Panc1 (cell line): ENCODE results near the gene EDEM1. TPM values are rescaled to one million over a fixed set of nuclear protein-coding genes. Genes with fewer than 3 reads are reported as not detected.
"Not testable (repeated sequence)": the region's sequence is repeated elsewhere in the genome, so short reads cannot be mapped to it uniquely, and the experiment has no call there.

Experiments
- ATAC-seq: fragments of 200-7000 bp; cut with Tn5 transposase; 2 replicates; pipeline ENCODE4 v1.9.1; 2020; ENCODE audit warnings: mild to moderate bottlenecking, moderate library complexity
- BruUV-seq: library from RNA; stranded (reverse); fragments of 400-500 nt; replicated peaks from 2 replicates; lab custom pipeline; 2021; lab: Mats Ljungman, UMichigan
- CTCF ChIA-PET: fragments of 300-600 bp; sonication (Branson Sonifier 250); formaldehyde crosslinking; loops from one replicate; lab custom pipeline; 2022; ENCODE audit warnings: antibody characterized with exemption; lab: Charles Lee
- POLR2A ChIA-PET: fragments of 300-600 bp; sonication (Branson Sonifier 250); formaldehyde crosslinking; loops from one replicate; lab custom pipeline; 2022; ENCODE audit warnings: antibody characterized with exemption; lab: Charles Lee
- DNase-seq: peaks from one replicate; pipeline ENCODE4 v3.0.0-alpha.2; 2010; ENCODE audit warnings: low read depth, low spot score
- H3K27ac ChIP-seq: 2 replicates; pipeline ENCODE4 v1.5.1; 2011; ENCODE audit warnings: mild to moderate bottlenecking, low read length, inconsistent platforms
- H3K27me3 ChIP-seq: fragments of 200-500 bp; sonication (Bioruptor generic); 2 replicates; pipeline ENCODE4 v1.6.0; 2014; ENCODE audit warnings: low read length, inconsistent platforms; ENCODE audit not compliant: control insufficient read depth, insufficient read depth
- H3K36me3 ChIP-seq: fragments of 200-500 bp; sonication (Bioruptor generic); 2 replicates; pipeline ENCODE4 v1.5.1; 2014; ENCODE audit warnings: inconsistent platforms, mild to moderate bottlenecking, low read length, moderate library complexity; ENCODE audit not compliant: control insufficient read depth, insufficient read depth
- H3K4me1 ChIP-seq: 2 replicates; pipeline ENCODE4 v1.5.1; 2011; ENCODE audit warnings: inconsistent platforms, mild to moderate bottlenecking, low read length, moderate library complexity; ENCODE audit not compliant: control insufficient read depth, insufficient read depth
- H3K4me3 ChIP-seq, 2 experiments: 2 replicates each; pipeline ENCODE4 v1.5.1; 2011 to 2012; ENCODE audit warnings: low read depth in 2 of 2, low read length in 2 of 2, mild to moderate bottlenecking in 2 of 2, inconsistent platforms in 1 of 2, moderate library complexity in 1 of 2
- H3K9me3 ChIP-seq: fragments of 200-500 bp; sonication (Bioruptor generic); 2 replicates; pipeline ENCODE4 v1.5.1; 2014; ENCODE audit warnings: low read depth, mild to moderate bottlenecking, inconsistent platforms, low read length, moderate library complexity; ENCODE audit not compliant: control insufficient read depth, insufficient read depth
- POLR2AphosphoS5 ChIP-seq: IDR thresholded peaks from 2 replicates; pipeline ENCODE4 v1.6.1; 2012; ENCODE audit warnings: mild to moderate bottlenecking, low read depth, low read length, moderate library complexity
- SIN3A ChIP-seq: IDR thresholded peaks from 2 replicates; pipeline ENCODE4 v1.6.1; 2012; ENCODE audit warnings: low read depth, mild to moderate bottlenecking, low read length, moderate library complexity, borderline replicate concordance; ENCODE audit not compliant: insufficient read depth
- TCF7L2 ChIP-seq: IDR thresholded peaks from 2 replicates; pipeline ENCODE4 v1.6.1; 2011; ENCODE audit warnings: mild to moderate bottlenecking, low read depth, low read length, inconsistent platforms
- in situ Hi-C: cut with HindIII; loops from 2 replicates; pipeline ENCODE4 v1.10.0; 2016; ENCODE audit warnings: low sequenced_read_pairs, low pct_unique_long_range_greater_than_20kb
- intact Hi-C: fragments of 100-400 bp; cut with micrococcal nuclease; formaldehyde crosslinking; loops from one replicate; pipeline ENCODE4 v1.10.0; 2022; ENCODE audit not compliant: unreplicated experiment
- total RNA-seq: library from RNA; stranded (reverse); gene quantifications from one replicate; pipeline ENCODE4 v1.2.1, GENCODE V29; 2021; ENCODE audit not compliant: unreplicated experiment
- TF ChIP-seq, protein P1 (sequence below), 2 experiments: IDR thresholded peaks; 2 replicates each; pipeline ENCODE4 v1.6.1; 2011 to 2012; ENCODE audit warnings: low read depth in 2 of 2, control low read depth in 1 of 2, low read length in 1 of 2, mild to moderate bottlenecking in 1 of 2, moderate library complexity in 1 of 2; ENCODE audit not compliant: insufficient read depth in 1 of 2
- TF ChIP-seq, protein P2 (sequence below): fragments of 450-650 bp; IDR thresholded peaks from 2 replicates; pipeline ENCODE4 v1.5.1; 2017; ENCODE audit warnings: mild to moderate bottlenecking

EDEM1 gene
- total RNA-seq, 1 experiment from 2014 or later = 44.6 TPM

DNA sequence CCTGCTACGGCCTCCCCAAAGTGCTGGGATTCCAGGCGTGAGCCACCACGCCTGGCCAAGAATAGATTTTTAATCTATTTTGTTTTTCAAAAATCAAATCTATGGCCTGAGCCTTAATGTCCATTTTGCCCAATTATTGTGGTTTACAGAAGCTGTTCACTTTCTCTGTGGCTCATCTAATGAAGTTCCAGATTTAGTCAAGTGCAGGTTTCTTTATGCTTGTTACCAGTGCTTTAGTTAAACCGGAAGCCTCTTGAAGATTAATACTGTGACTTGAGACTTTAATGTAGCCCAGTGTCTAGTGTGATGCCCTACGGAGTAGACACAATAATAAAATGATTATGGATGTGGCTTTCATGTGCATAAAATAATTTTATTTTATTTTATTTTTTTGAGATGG, 16.5 kb upstream of the EDEM1 start:
- CTCF ChIA-PET = no interaction called here
- intact Hi-C loops = no loop called here

DNA sequence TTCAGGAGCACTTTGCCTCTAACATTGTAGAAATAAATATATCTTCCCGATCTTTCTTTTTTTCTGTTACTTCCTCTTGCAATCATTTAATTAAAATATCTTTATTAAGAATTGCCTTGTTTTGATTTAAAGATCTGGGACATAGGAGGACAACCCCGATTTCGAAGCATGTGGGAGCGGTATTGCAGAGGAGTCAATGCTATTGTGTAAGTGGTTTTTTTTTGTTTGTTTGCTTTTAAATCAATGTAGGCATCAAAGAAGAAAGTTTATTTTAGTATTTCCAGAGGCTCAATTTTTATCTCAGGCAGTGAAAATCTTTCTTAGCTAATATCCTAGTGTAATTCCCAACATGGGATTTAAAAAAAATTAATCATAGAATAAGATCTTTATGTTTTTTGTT, 15.5 kb upstream of the EDEM1 start:
- peaks cover 10% of the 10 kb centered on the region; the same call in 1 of the 2 replicates for H3K36me3 ChIP-seq
- H3K27me3 ChIP-seq = no peaks in the 10 kb centered on the region
- TF ChIP-seq, protein P1, sequence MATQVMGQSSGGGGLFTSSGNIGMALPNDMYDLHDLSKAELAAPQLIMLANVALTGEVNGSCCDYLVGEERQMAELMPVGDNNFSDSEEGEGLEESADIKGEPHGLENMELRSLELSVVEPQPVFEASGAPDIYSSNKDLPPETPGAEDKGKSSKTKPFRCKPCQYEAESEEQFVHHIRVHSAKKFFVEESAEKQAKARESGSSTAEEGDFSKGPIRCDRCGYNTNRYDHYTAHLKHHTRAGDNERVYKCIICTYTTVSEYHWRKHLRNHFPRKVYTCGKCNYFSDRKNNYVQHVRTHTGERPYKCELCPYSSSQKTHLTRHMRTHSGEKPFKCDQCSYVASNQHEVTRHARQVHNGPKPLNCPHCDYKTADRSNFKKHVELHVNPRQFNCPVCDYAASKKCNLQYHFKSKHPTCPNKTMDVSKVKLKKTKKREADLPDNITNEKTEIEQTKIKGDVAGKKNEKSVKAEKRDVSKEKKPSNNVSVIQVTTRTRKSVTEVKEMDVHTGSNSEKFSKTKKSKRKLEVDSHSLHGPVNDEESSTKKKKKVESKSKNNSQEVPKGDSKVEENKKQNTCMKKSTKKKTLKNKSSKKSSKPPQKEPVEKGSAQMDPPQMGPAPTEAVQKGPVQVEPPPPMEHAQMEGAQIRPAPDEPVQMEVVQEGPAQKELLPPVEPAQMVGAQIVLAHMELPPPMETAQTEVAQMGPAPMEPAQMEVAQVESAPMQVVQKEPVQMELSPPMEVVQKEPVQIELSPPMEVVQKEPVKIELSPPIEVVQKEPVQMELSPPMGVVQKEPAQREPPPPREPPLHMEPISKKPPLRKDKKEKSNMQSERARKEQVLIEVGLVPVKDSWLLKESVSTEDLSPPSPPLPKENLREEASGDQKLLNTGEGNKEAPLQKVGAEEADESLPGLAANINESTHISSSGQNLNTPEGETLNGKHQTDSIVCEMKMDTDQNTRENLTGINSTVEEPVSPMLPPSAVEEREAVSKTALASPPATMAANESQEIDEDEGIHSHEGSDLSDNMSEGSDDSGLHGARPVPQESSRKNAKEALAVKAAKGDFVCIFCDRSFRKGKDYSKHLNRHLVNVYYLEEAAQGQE (IDR thresholded peaks at IDR 0.05; ENCODE audit: insufficient read depth in 1 of 2, low read depth in 2 of 2, low read length in 1 of 2) = no peak
- no peak for TF ChIP-seq POLR2AphosphoS5
- TF ChIP-seq, protein P2, sequence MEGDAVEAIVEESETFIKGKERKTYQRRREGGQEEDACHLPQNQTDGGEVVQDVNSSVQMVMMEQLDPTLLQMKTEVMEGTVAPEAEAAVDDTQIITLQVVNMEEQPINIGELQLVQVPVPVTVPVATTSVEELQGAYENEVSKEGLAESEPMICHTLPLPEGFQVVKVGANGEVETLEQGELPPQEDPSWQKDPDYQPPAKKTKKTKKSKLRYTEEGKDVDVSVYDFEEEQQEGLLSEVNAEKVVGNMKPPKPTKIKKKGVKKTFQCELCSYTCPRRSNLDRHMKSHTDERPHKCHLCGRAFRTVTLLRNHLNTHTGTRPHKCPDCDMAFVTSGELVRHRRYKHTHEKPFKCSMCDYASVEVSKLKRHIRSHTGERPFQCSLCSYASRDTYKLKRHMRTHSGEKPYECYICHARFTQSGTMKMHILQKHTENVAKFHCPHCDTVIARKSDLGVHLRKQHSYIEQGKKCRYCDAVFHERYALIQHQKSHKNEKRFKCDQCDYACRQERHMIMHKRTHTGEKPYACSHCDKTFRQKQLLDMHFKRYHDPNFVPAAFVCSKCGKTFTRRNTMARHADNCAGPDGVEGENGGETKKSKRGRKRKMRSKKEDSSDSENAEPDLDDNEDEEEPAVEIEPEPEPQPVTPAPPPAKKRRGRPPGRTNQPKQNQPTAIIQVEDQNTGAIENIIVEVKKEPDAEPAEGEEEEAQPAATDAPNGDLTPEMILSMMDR = no peak
- TF ChIP-seq TCF7L2 = no peak
- no peak for TF ChIP-seq SIN3A
- ChIA-PET POLR2A (no interaction called here), CTCF (no interaction called here)
- ATAC-seq (no peak), DNase-seq (no peak)
- H3K9me3 ChIP-seq = no peaks in the 10 kb centered on the region
- H3K4me1 ChIP-seq = no peaks in the 10 kb centered on the region; the same call in 1 of the 2 replicates
- no TSS peak for BruUV-seq
- intact Hi-C loops = no loop called here
- H3K27ac ChIP-seq = no peak overlapping the region
- in situ Hi-C loops = no loop called here
- H3K4me3 ChIP-seq = no peak overlapping the region

More for the DNA sequence above, 16.5 kb upstream of the EDEM1 start:
- Histone ChIP-seq H3K27me3 (no peaks in the 10 kb centered on the region), H3K9me3 (no peaks in the 10 kb centered on the region), H3K4me3 (no peak overlapping the region), H3K36me3 (peaks cover 10% of the 10 kb centered on the region; the same call in 1 of the 2 replicates), H3K4me1 (no peaks in the 10 kb centered on the region; the same call in 1 of the 2 replicates), H3K27ac (no peak overlapping the region)
- POLR2A ChIA-PET = no interaction called here
- in situ Hi-C loops = no loop called here
- ATAC-seq = no peak
- no peak for TF ChIP-seq POLR2AphosphoS5
- TF ChIP-seq TCF7L2 = no peak
- TF ChIP-seq SIN3A = no peak
- TF ChIP-seq, protein P2 = no peak
- TF ChIP-seq, protein P1 (IDR thresholded peaks at IDR 0.05; ENCODE audit: insufficient read depth in 1 of 2, low read depth in 2 of 2, low read length in 1 of 2) = no peak
- no TSS peak for BruUV-seq
- no peak for DNase-seq

DNA sequence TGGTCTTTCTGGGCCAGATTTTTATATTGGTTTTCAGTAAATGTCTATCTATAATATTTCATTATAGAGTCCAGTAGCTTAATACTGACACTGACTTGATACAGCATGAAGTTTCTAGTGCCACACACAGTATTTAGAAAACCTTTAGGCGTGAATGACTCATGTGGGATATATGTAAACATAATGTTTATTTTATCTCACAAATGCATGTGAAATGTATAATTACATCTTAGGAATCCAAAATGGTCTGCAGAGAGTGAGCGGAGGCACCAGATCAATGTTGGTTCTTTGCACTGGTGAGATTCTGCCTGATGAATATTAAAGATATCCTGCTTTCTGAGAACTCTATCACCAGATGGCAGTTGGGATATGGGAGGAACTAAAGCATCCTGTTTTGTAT, 8.5 kb upstream of the EDEM1 start:
- H3K27ac ChIP-seq, H3K4me3 ChIP-seq, intact Hi-C loops, H3K27me3 ChIP-seq, CTCF ChIA-PET, H3K9me3 ChIP-seq, in situ Hi-C loops, BruUV-seq, POLR2A ChIA-PET, H3K4me1 ChIP-seq, DNase-seq: not testable (repeated sequence)
- peaks cover 15% of the 10 kb centered on the region for H3K36me3 ChIP-seq
- ATAC-seq = peak; percentile 60; the same call in 1 of the 2 replicates
